Liver (tissue), 9 donors: ENCODE measurements around the gene MSI2. TPM values are rescaled to one million over a fixed set of nuclear protein-coding genes. Genes with fewer than 3 reads are reported as not detected.

Experiments
- DNase-seq: peaks from one replicate; pipeline ENCODE4 v3.0.0-alpha.2; 2017; ENCODE audit warnings: low spot score
- H3K27ac ChIP-seq, 2 donors: one replicate each; pipeline ENCODE4 v1.7.0; 2013; ENCODE audit warnings: inconsistent platforms in 2 of 2, low read length in 2 of 2, control low read depth in 1 of 2, low read depth in 1 of 2, mild to moderate bottlenecking in 1 of 2
- H3K27me3 ChIP-seq, 4 donors: one replicate each; pipeline versions ENCODE4 v1.6.1 to v1.7.0; 2013; ENCODE audit warnings: low read length in 3 of 4, inconsistent platforms in 1 of 4, mild to moderate bottlenecking in 1 of 4, moderate library complexity in 1 of 4; ENCODE audit not compliant: control insufficient read depth in 4 of 4, insufficient read depth in 4 of 4
- H3K36me3 ChIP-seq, 4 donors: one replicate each; pipeline versions ENCODE4 v1.6.1 to v1.7.0; 2013; ENCODE audit warnings: low read length in 3 of 4, mild to moderate bottlenecking in 3 of 4, low read depth in 1 of 4, moderate library complexity in 1 of 4; ENCODE audit not compliant: control insufficient read depth in 4 of 4, insufficient read depth in 3 of 4
- H3K4me1 ChIP-seq, 4 donors: one replicate each; pipeline versions ENCODE4 v1.6.1 to v1.7.0; 2013; ENCODE audit warnings: low read length in 3 of 4, mild to moderate bottlenecking in 3 of 4, moderate library complexity in 1 of 4; ENCODE audit not compliant: control insufficient read depth in 4 of 4, insufficient read depth in 4 of 4
- H3K4me3 ChIP-seq, 3 donors: one replicate each; pipeline versions ENCODE4 v1.6.1 to v1.7.0; 2013; ENCODE audit warnings: low read length in 3 of 3, control low read depth in 1 of 3, low read depth in 1 of 3, mild to moderate bottlenecking in 1 of 3
- H3K9ac ChIP-seq, 2 donors: one replicate each; pipeline ENCODE4 v1.7.0; 2013; ENCODE audit warnings: low read length in 2 of 2, mild to moderate bottlenecking in 2 of 2, moderate library complexity in 2 of 2, control low read depth in 1 of 2, low read depth in 1 of 2
- H3K9me3 ChIP-seq, 4 donors: one replicate each; pipeline versions ENCODE4 v1.6.1 to v1.7.0; 2013; ENCODE audit warnings: low read length in 3 of 4; ENCODE audit not compliant: control insufficient read depth in 4 of 4
- CTCF ChIP-seq: fragments of 150-350 bp; IDR thresholded peaks from 2 replicates; pipeline ENCODE4 v1.5.1; 2017; ENCODE audit warnings: improper control_type of control experiment, low read depth, low read length; ENCODE audit not compliant: missing input control
- EGR1 ChIP-seq, 2 donors: IDR thresholded peaks; 2 replicates each; pipeline ENCODE4 v1.6.1; 2016 to 2018; ENCODE audit warnings: antibody characterized with exemption in 2 of 2, low read depth in 2 of 2
- FOXA1 ChIP-seq: IDR thresholded peaks from 2 replicates; pipeline ENCODE4 v1.6.1; 2016; ENCODE audit warnings: antibody characterized with exemption
- FOXA2 ChIP-seq: IDR thresholded peaks from 2 replicates; pipeline ENCODE4 v1.6.1; 2016; ENCODE audit warnings: antibody characterized with exemption
- GABPA ChIP-seq, 2 donors: IDR thresholded peaks in 1 of 2; conservative IDR thresholded peaks in 1 of 2; 2 replicates each; pipeline ENCODE4 v1.6.1; 2016; ENCODE audit warnings: antibody characterized with exemption in 2 of 2, mild to moderate bottlenecking in 1 of 2, moderate library complexity in 1 of 2
- HNF4A ChIP-seq, 2 donors: conservative IDR thresholded peaks; 2 replicates each; pipeline ENCODE4 v1.6.1; 2016; ENCODE audit warnings: antibody characterized with exemption in 2 of 2, mild to moderate bottlenecking in 2 of 2
- HNF4G ChIP-seq: IDR thresholded peaks from 2 replicates; pipeline ENCODE4 v1.6.1; 2016; ENCODE audit warnings: antibody characterized with exemption
- JUND ChIP-seq, 2 donors: IDR thresholded peaks; 2 replicates each; pipeline ENCODE4 v1.6.1; 2016; ENCODE audit warnings: antibody characterized with exemption in 2 of 2
- MAX ChIP-seq: IDR thresholded peaks from 2 replicates; pipeline ENCODE4 v1.6.1; 2016; ENCODE audit warnings: antibody characterized with exemption
- NR2F2 ChIP-seq: IDR thresholded peaks from 2 replicates; pipeline ENCODE4 v1.6.1; 2016; ENCODE audit warnings: antibody characterized with exemption
- RAD21 ChIP-seq, 2 donors: IDR thresholded peaks; 2 replicates each; pipeline ENCODE4 v1.6.1; 2016; ENCODE audit warnings: antibody characterized with exemption in 2 of 2, mild to moderate bottlenecking in 2 of 2
- RXRA ChIP-seq, 2 donors: IDR thresholded peaks; 2 replicates each; pipeline ENCODE4 v1.6.1; 2017 to 2018; ENCODE audit warnings: antibody characterized with exemption in 2 of 2, mild to moderate bottlenecking in 1 of 2
- SP1 ChIP-seq: IDR thresholded peaks from 2 replicates; pipeline ENCODE4 v1.6.1; 2018; ENCODE audit warnings: antibody characterized with exemption, mild to moderate bottlenecking
- TAF1 ChIP-seq: conservative IDR thresholded peaks from 2 replicates; pipeline ENCODE4 v1.6.1; 2016; ENCODE audit warnings: antibody characterized with exemption, mild to moderate bottlenecking
- YY1 ChIP-seq: IDR thresholded peaks from 2 replicates; pipeline ENCODE4 v1.6.1; 2016; ENCODE audit warnings: antibody characterized with exemption, mild to moderate bottlenecking
- ZBTB33 ChIP-seq: IDR thresholded peaks from 2 replicates; pipeline ENCODE4 v1.6.1; 2016; ENCODE audit warnings: antibody characterized with exemption
- WGBS: extraction: QIAGEN DNeasy Blood & Tissue Kit; methylation state at CpG from one replicate; pipeline ENCODE4 v1.1.7; 2013; 5-methylcytosine and 5-hydroxymethylcytosine counted together
- polyA plus RNA-seq, 2 donors: library from polyadenylated mRNA; stranded (reverse) in 1 of 2; unstranded in 1 of 2; fragments of 200-250 nt in 1 of 2; fragments of >200 nt in 1 of 2; fragmentation: Nextera tagmentation in 1 of 2; extraction: Ambion mirVana in 1 of 2; gene quantifications; one replicate each; pipeline versions ENCODE4 v1.2.1 to v1.2.3, GENCODE V29; 2013 to 2015
- total RNA-seq, 2 donors: library from RNA; depleted of rRNA; stranded (reverse); fragments of >200 nt; gene quantifications; one replicate each; pipeline ENCODE4 v1.2.3, GENCODE V29; 2014
- TF ChIP-seq, protein P1 (sequence below): IDR thresholded peaks from 2 replicates; pipeline ENCODE4 v1.6.1; 2016; ENCODE audit warnings: antibody characterized with exemption, mild to moderate bottlenecking
- TF ChIP-seq, protein P2 (sequence below): IDR thresholded peaks from 2 replicates; pipeline ENCODE4 v1.6.1; 2016; ENCODE audit warnings: antibody characterized with exemption
- donor health status: healthy.
- donor health status: healthy.
- donor health status: healthy.
- donor health status: healthy.
- donor health status: healthy.

Gene MSI2
- total and polyA plus RNA-seq, 4 donors, result 5.7 to 15.6 (median 9.2) TPM

- WGBS, result 69% methylated on average over 5 of the region's 5 CpGs
- H3K4me1 ChIP-seq, result peaks cover 6 to 22% (median 13%) of the 10 kb centered on the region in 4 donors
- H3K9me3 ChIP-seq, result no peaks in the 10 kb centered on the region
- H3K36me3 ChIP-seq, result no peaks in the 10 kb centered on the region
- no peaks in the 10 kb centered on the region for H3K27me3 ChIP-seq
- DNase-seq, result no peak
- no peak overlapping the region for H3K4me3 ChIP-seq
- H3K27ac ChIP-seq, result no peak overlapping the region
- no peak overlapping the region for H3K9ac ChIP-seq
- TF ChIP-seq MAX (no peak), EGR1 (IDR thresholded peaks at IDR 0.05; ENCODE audit: low read depth in 2 of 2) (no peak), HNF4G (no peak)
Observed at GRCh38 chr17:57532966-57533365, 276.6 kb downstream of the MSI2 start.

- Histone ChIP-seq H3K9ac (no peak overlapping the region), H3K27ac (no peak overlapping the region), H3K36me3 (no peaks in the 10 kb centered on the region), H3K4me1 (peaks cover 6 to 22% (median 13%) of the 10 kb centered on the region in 4 donors), H3K9me3 (no peaks in the 10 kb centered on the region), H3K27me3 (no peaks in the 10 kb centered on the region), H3K4me3 (no peak overlapping the region)
- WGBS, result 96% methylated on average over 5 of the region's 5 CpGs
- TF ChIP-seq RAD21 (IDR thresholded peaks at IDR 0.05) (no peak), FOXA1 (no peak), MAX (no peak), ZBTB33 (no peak), GABPA (IDR thresholded peaks at IDR 0.05 in 1 of 2, conservative IDR thresholded peaks at IDR 0.05 in 1 of 2) (no peak), FOXA2 (no peak), CTCF (no peak), NR2F2 (no peak), EGR1 (IDR thresholded peaks at IDR 0.05; ENCODE audit: low read depth in 2 of 2) (no peak), RXRA (IDR thresholded peaks at IDR 0.05) (no peak), YY1 (no peak), TAF1 (no peak), JUND (IDR thresholded peaks at IDR 0.05) (no peak), HNF4G (no peak), HNF4A (conservative IDR thresholded peaks at IDR 0.05) (no peak), SP1 (no peak)
- TF ChIP-seq, protein P1, sequence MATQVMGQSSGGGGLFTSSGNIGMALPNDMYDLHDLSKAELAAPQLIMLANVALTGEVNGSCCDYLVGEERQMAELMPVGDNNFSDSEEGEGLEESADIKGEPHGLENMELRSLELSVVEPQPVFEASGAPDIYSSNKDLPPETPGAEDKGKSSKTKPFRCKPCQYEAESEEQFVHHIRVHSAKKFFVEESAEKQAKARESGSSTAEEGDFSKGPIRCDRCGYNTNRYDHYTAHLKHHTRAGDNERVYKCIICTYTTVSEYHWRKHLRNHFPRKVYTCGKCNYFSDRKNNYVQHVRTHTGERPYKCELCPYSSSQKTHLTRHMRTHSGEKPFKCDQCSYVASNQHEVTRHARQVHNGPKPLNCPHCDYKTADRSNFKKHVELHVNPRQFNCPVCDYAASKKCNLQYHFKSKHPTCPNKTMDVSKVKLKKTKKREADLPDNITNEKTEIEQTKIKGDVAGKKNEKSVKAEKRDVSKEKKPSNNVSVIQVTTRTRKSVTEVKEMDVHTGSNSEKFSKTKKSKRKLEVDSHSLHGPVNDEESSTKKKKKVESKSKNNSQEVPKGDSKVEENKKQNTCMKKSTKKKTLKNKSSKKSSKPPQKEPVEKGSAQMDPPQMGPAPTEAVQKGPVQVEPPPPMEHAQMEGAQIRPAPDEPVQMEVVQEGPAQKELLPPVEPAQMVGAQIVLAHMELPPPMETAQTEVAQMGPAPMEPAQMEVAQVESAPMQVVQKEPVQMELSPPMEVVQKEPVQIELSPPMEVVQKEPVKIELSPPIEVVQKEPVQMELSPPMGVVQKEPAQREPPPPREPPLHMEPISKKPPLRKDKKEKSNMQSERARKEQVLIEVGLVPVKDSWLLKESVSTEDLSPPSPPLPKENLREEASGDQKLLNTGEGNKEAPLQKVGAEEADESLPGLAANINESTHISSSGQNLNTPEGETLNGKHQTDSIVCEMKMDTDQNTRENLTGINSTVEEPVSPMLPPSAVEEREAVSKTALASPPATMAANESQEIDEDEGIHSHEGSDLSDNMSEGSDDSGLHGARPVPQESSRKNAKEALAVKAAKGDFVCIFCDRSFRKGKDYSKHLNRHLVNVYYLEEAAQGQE, result no peak
- TF ChIP-seq, protein P2, sequence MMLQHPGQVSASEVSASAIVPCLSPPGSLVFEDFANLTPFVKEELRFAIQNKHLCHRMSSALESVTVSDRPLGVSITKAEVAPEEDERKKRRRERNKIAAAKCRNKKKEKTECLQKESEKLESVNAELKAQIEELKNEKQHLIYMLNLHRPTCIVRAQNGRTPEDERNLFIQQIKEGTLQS, result no peak
- DNase-seq, result no peak
Observed at GRCh38 chr17:57533684-57534305, 277.5 kb downstream of the MSI2 start.
